ENCODE results near the gene MUC5B.

MUC5B gene

GRCh38 chr11:1308743-1309497 lies 86.1 kb downstream of the MUC5B start:
- no peak for FAIRE-seq
- no peak for DNase-seq (ENCODE audit: low spot score)

GRCh38 chr11:1309498-1310317 lies 86.8 kb downstream of the MUC5B start, which contains the start of gene TOLLIP:
TOLLIP (minus strand) TSS chr11:1309632; CDS start chr11:1309498, 134 bp downstream.
- FAIRE-seq: no peak
- peak; percentile 79 for DNase-seq (ENCODE audit: low spot score)

GRCh38 chr11:1310318-1310687 lies 87.4 kb downstream of the MUC5B start:
- no peak for DNase-seq (ENCODE audit: low spot score)

GRCh38 chr11:1310772-1311468 lies 88.1 kb downstream of the MUC5B start:
- FAIRE-seq (no peak), DNase-seq (ENCODE audit: low spot score) (no peak)

More at GRCh38 chr11:1310318-1310687, 87.4 kb downstream of the MUC5B start:
- FAIRE-seq: no peak

Measured in RCC 7860 (cell line).